Measurements from ENCODE around the gene STUM.

STUM gene

GRCh38 chr1:226545836-226546596 is 2.5 kb upstream of the STUM start:
- Histone ChIP-seq H3K27ac (ENCODE audit: low read depth, low read length) (no peak overlapping the region), H3K9ac (ENCODE audit: low read length) (no peak overlapping the region), H3K79me2 (ENCODE audit: insufficient read depth, low read length) (no peaks in the 10 kb centered on the region), H3K4me3 (ENCODE audit: insufficient read depth, low read length, poor library complexity, severe bottlenecking) (no peak overlapping the region), H3K36me3 (ENCODE audit: low read length) (no peaks in the 10 kb centered on the region), H3K9me2 (replicated peaks; ENCODE audit: insufficient read depth, low read length) (no peaks in the 10 kb centered on the region), H3K9me3 (ENCODE audit: insufficient read depth, low read length) (no peaks in the 10 kb centered on the region), H4K20me1 (ENCODE audit: low read depth, low read length) (no peaks in the 10 kb centered on the region), H3F3A (ENCODE audit: insufficient read depth) (no peaks in the 10 kb centered on the region), H3K27me3 (ENCODE audit: low read length) (no peaks in the 10 kb centered on the region), H3K4me2 (ENCODE audit: low read depth, low read length, poor library complexity, severe bottlenecking) (no peak overlapping the region), H2AFZ (ENCODE audit: low read depth, low read length, severe bottlenecking) (no peak overlapping the region)
- no peak for TF ChIP-seq EZH2phosphoT487 (conservative IDR thresholded peaks at IDR 0.05; ENCODE audit: low read length)
- TF ChIP-seq, protein P1, sequence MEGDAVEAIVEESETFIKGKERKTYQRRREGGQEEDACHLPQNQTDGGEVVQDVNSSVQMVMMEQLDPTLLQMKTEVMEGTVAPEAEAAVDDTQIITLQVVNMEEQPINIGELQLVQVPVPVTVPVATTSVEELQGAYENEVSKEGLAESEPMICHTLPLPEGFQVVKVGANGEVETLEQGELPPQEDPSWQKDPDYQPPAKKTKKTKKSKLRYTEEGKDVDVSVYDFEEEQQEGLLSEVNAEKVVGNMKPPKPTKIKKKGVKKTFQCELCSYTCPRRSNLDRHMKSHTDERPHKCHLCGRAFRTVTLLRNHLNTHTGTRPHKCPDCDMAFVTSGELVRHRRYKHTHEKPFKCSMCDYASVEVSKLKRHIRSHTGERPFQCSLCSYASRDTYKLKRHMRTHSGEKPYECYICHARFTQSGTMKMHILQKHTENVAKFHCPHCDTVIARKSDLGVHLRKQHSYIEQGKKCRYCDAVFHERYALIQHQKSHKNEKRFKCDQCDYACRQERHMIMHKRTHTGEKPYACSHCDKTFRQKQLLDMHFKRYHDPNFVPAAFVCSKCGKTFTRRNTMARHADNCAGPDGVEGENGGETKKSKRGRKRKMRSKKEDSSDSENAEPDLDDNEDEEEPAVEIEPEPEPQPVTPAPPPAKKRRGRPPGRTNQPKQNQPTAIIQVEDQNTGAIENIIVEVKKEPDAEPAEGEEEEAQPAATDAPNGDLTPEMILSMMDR (IDR thresholded peaks at IDR 0.05; ENCODE audit: insufficient read depth, low read length, poor library complexity, severe bottlenecking): no peak

DNA sequence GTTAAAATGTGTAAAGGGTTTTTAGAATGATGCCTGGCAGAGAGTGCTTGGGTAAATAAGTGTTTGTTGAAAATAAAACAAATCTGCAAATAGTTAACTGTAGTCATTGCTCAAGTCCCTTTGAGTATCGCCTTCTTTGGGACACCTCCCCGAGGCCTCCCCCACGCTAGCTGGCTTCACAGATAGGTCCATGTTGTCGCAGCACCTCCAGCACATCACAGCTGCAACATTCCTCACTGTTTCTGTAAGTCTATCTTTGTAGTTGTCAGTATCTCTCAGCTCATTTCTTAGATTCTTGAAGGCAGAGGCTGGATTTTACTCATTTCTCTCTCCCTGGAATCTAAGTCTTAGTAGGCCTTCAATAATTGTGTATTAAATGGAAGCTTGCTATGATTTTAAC is 1.6 kb upstream of the STUM start:
- H3K9me2 ChIP-seq (replicated peaks; ENCODE audit: insufficient read depth, low read length): no peaks in the 10 kb centered on the region
- H3K27me3 ChIP-seq (ENCODE audit: low read length): no peaks in the 10 kb centered on the region
- TF ChIP-seq EZH2phosphoT487 (conservative IDR thresholded peaks at IDR 0.05; ENCODE audit: low read length): no peak
- TF ChIP-seq, protein P1 (IDR thresholded peaks at IDR 0.05; ENCODE audit: insufficient read depth, low read length, poor library complexity, severe bottlenecking): no peak

DNA sequence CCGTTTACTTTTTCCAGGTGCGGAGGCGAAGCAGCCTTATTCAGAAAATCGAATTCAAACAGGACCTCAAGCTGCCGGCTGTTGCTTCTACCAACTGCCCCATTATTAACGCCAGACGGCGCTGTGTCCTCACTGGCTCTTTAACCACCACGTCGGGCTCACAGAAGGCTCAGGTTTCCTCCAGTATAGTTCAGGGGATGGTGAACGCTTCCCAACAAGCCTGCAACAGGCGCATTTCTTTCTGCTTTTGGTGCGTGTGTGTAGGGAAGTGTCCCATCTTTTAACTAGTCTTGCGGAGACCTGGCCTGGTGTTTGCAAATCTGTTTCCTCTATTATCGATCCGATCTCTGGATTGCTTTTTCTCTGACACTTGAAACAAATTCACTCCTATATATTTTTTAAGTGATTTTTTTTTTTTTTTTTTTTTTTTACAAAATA is 791 bp upstream of the STUM start:
- no peaks in the 10 kb centered on the region for H3K9me2 ChIP-seq (replicated peaks; ENCODE audit: insufficient read depth, low read length)
- H3F3A ChIP-seq (ENCODE audit: insufficient read depth): no peaks in the 10 kb centered on the region
- no peaks in the 10 kb centered on the region for H3K9me3 ChIP-seq (ENCODE audit: insufficient read depth, low read length)
- H4K20me1 ChIP-seq (ENCODE audit: low read depth, low read length): no peaks in the 10 kb centered on the region
- H3K4me2 ChIP-seq (ENCODE audit: low read depth, low read length, poor library complexity, severe bottlenecking): no peak overlapping the region
- no peaks in the 10 kb centered on the region for H3K27me3 ChIP-seq (ENCODE audit: low read length)
- TF ChIP-seq EZH2phosphoT487 (conservative IDR thresholded peaks at IDR 0.05; ENCODE audit: low read length): no peak
- TF ChIP-seq, protein P1 (IDR thresholded peaks at IDR 0.05; ENCODE audit: insufficient read depth, low read length, poor library complexity, severe bottlenecking): peak; percentile 88
- no peak overlapping the region for H3K4me3 ChIP-seq (ENCODE audit: insufficient read depth, low read length, poor library complexity, severe bottlenecking)
- no peaks in the 10 kb centered on the region for H3K36me3 ChIP-seq (ENCODE audit: low read length)
- no peak overlapping the region for H3K9ac ChIP-seq (ENCODE audit: low read length)
- no peaks in the 10 kb centered on the region for H3K79me2 ChIP-seq (ENCODE audit: insufficient read depth, low read length)
- no peak overlapping the region for H2AFZ ChIP-seq (ENCODE audit: low read depth, low read length, severe bottlenecking)
- no peak overlapping the region for H3K27ac ChIP-seq (ENCODE audit: low read depth, low read length)

More for the DNA sequence above, 1.6 kb upstream of the STUM start:
- Histone ChIP-seq H3K9ac (ENCODE audit: low read length) (no peak overlapping the region), H3K4me2 (ENCODE audit: low read depth, low read length, poor library complexity, severe bottlenecking) (no peak overlapping the region), H3K4me3 (ENCODE audit: insufficient read depth, low read length, poor library complexity, severe bottlenecking) (no peak overlapping the region), H4K20me1 (ENCODE audit: low read depth, low read length) (no peaks in the 10 kb centered on the region), H2AFZ (ENCODE audit: low read depth, low read length, severe bottlenecking) (no peak overlapping the region), H3K27ac (ENCODE audit: low read depth, low read length) (no peak overlapping the region), H3F3A (ENCODE audit: insufficient read depth) (no peaks in the 10 kb centered on the region), H3K36me3 (ENCODE audit: low read length) (no peaks in the 10 kb centered on the region), H3K9me3 (ENCODE audit: insufficient read depth, low read length) (no peaks in the 10 kb centered on the region), H3K79me2 (ENCODE audit: insufficient read depth, low read length) (no peaks in the 10 kb centered on the region)

All from SU-DHL-6 (cell line).